GM19468 (cell line): ENCODE results near the gene TAMALIN.

Experiments used
- ATAC-seq: cut with Tn5 transposase; IDR thresholded peaks from one replicate; pipeline ENCODE4 v1.9.1; 2021; ENCODE audit warnings: mild to moderate bottlenecking, moderate library complexity, moderate number of reproducible peaks; ENCODE audit not compliant: unreplicated experiment; ENCODE audit errors: extremely low read depth

Gene TAMALIN

DNA sequence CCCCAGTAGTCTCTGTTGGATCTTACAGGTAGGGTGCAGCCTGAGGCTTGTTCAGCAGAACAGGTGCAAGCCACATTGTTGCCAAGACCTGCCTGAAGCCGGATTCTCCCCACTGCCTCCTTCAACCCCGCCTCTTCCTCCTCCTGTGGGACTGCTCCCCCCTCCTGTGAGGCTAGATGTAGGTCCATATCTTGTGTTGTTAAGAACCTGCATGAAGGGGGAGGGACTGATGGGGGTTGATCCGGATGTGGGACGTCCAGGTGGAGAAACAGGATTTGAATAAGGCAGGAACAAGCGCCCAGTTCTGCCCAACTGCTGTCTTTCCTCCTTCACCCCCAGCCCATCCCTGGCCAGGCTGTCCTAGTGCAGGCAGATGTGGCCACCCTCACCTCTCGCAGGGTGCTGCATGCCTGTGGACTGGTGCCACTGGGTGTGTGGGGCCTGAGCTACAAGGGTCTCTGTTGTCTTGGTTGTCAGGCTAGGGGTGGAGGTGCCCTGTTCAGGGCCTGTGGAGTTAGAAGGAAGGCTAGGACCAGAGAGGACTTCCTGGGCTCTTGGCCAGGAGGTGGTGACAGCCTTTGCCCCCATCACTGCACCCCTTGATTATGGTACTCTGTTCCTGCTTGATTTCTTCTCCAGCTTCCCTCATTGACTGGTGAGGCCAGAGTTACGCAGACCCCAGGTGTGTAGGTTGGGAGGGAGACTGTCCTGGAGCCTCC, 45.9 kb downstream of the TAMALIN start:
- ATAC-seq, result no peak

- ATAC-seq, result no peak
Observed at GRCh38 chr12:52053536-52054209, 46.9 kb downstream of the TAMALIN start.

DNA sequence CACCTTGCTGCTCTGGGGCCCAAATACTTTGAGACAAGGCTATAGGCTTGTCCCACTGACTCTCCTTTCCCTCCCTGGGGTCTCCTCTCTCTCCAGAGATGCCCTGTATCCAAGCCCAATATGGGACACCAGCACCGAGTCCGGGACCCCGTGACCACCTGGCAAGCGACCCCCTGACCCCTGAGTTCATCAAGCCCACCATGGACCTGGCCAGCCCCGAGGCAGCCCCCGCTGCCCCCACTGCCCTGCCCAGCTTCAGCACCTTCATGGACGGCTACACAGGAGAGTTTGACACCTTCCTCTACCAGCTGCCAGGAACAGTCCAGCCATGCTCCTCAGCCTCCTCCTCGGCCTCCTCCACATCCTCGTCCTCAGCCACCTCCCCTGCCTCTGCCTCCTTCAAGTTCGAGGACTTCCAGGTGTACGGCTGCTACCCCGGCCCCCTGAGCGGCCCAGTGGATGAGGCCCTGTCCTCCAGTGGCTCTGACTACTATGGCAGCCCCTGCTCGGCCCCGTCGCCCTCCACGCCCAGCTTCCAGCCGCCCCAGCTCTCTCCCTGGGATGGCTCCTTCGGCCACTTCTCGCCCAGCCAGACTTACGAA, 47.6 kb downstream of the TAMALIN start:
- ATAC-seq, result no peak

DNA sequence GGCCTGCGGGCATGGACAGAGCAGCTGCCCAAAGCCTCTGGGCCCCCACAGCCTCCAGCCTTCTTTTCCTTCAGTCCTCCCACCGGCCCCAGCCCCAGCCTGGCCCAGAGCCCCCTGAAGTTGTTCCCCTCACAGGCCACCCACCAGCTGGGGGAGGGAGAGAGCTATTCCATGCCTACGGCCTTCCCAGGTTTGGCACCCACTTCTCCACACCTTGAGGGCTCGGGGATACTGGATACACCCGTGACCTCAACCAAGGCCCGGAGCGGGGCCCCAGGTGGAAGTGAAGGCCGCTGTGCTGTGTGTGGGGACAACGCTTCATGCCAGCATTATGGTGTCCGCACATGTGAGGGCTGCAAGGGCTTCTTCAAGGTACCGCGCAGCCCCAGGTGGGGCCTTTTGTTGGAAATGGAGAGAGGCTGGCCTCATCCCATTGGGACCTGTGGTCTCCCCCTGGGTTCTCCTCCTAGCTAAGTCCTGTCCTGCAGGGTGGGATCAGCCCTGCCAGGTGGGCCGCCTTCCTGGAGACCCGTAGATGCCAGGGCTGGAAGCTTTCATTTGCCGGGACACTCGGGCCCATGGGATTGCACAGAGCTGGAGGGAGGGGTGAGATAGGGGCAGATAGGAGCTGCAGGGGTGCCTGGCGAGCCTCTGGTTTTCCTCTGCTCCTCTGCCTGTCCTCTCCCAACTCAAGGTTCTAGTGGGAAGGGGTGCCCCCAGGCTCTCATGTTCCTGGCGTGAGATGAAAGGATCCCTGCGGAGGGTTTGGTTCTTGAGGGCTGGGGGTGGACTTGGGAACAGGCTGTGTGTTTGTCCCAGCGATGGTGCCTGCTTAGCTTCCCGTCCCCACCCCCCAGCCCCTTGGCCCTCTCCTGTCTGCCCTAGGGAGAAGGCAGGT, 48.3 kb downstream of the TAMALIN start:
- no peak for ATAC-seq

DNA sequence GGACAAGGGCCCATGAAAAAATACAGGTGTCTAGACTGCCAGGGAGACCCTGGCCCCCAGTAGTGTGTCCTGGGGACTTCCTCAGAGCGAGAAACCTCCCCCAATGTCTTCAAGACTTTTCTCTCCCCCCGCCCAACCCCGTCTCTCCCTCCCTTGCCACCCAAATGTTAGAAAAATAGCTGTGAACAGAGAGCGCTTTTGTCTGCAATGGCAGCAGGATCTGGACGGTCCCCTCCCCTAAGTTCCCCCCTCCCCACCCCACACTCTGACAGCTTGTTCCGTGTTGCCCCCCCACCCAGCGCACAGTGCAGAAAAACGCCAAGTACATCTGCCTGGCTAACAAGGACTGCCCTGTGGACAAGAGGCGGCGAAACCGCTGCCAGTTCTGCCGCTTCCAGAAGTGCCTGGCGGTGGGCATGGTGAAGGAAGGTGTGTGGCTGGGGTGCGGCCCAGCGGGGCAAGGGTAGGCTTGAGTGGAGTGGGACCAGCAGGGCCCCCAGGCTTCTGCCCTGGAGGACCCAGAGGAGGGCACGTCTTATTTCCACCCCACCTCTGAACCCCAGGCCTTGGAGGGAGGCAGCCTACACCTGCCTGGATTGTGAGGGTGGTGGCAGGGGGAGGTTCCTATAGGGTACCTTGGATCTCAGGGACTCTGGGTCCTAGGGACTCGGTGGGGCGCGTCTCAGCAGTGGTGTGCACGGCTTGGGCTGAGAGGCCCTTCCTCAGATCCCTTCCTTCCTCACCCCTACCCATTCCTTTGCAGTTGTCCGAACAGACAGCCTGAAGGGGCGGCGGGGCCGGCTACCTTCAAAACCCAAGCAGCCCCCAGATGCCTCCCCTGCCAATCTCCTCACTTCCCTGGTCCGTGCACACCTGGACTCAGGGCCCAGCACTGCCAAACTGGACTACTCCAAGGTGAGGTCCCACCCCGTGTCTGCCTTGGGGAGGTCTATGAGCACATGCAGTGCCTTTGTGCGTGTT, 49.3 kb downstream of the TAMALIN start:
- no peak for ATAC-seq

DNA sequence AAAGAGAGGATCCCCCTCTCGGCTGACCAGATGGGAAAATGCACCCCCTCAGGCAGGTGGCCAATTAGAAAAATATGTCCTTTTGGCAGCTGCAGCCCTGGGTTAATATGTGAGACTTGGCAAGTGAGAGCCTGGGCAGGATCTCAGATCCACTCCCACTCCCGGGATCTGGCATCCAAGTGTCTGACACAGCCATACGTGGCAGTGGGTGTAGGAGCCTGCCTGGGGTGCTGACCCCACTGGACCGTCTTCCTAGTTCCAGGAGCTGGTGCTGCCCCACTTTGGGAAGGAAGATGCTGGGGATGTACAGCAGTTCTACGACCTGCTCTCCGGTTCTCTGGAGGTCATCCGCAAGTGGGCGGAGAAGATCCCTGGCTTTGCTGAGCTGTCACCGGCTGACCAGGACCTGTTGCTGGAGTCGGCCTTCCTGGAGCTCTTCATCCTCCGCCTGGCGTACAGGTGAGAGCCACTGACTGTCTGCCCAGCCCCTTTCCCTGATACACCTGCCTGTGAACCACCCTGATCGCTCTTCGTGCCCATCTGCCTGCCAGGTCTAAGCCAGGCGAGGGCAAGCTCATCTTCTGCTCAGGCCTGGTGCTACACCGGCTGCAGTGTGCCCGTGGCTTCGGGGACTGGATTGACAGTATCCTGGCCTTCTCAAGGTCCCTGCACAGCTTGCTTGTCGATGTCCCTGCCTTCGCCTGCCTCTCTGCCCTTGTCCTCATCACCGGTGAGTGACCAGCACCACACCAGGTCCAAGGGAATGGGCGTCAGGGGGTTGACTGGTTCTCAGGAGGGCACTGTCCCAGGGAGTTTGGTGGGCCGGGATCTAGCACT, 50.3 kb downstream of the TAMALIN start:
- no peak for ATAC-seq

GRCh38 chr12:52057638-52058576, 51.2 kb downstream of the TAMALIN start:
- no peak for ATAC-seq

DNA sequence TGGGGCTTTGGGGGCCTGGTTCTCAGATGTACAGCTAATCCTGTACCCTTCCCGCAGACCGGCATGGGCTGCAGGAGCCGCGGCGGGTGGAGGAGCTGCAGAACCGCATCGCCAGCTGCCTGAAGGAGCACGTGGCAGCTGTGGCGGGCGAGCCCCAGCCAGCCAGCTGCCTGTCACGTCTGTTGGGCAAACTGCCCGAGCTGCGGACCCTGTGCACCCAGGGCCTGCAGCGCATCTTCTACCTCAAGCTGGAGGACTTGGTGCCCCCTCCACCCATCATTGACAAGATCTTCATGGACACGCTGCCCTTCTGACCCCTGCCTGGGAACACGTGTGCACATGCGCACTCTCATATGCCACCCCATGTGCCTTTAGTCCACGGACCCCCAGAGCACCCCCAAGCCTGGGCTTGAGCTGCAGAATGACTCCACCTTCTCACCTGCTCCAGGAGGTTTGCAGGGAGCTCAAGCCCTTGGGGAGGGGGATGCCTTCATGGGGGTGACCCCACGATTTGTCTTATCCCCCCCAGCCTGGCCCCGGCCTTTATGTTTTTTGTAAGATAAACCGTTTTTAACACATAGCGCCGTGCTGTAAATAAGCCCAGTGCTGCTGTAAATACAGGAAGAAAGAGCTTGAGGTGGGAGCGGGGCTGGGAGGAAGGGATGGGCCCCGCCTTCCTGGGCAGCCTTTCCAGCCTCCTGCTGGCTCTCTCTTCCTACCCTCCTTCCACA, 52.0 kb downstream of the TAMALIN start:
- ATAC-seq, result no peak

DNA sequence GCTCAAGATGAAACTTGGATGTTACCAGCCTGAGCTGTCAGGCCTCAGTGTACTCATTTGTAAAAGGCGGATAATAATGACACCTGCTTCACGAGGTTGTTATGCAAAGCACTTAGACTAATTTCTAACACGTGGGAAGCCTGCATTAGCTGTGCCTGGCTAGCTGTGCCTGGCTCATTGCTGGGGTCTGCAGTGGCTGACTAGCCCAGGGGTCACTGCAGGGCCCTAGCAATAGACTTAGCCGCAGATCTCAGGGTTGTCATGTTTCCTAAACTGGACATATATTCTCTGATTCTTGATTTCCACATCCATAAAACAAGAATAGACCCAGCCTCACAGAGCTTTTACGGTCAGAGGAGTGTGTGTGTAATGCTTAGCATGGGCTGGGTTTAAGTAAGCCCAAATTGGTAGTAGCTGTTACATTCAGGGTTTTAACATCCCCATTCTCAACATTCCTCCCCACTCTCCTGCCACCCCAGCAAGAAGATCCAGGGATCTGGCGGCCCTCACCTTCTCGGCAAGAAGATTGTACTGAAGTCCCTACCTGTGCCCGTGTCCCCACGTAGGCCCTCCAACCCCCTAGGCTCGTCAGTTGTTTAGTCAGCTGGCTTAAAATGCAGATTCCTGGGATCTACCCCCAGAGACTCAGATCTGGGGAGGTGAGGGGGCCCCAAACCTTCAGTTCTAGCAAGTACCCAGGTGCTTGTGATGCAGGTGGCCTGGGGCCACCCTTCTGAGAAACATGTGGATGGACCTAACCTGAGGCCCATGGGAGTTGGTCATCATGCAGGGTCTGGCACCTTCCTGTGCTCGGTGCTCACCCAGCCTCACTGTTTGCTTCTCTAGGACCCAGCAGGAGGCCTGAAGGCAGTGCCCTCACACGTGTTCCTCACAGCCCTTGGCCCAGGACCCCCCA, 53.1 kb downstream of the TAMALIN start:
- ATAC-seq, result no peak

DNA sequence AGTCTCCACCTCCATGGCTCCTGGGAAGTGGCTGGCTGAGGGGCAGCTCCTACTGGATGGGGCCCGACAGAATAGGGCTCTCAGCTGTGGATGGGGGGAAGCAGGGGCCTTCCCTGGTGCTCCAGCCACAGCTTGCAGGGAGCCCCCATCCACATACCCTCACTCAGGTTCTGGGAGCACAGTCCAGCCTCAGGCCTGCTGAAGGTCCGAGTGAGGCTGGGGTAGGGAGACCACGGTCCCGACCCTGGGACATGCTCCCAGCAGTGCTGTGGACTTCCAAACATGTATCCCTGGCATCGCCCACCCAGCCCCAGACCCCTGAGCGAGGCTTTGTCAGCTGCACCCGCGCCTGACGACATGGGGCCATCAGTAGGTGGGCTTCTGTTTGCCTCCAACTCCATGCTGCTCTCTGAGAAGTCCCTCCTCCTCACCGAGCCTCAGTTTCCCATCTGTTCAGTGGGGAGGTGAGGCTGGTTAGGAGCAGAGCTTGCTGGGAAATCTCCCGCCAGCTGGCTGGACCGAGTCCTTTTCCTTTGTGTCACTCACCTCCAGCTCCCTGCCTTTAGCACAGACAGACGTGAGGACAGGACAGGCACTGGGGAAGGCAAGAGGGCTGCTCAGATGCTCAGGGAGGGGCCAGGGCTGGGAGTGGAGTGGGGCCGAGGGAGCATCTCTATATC, 53.9 kb downstream of the TAMALIN start:
- ATAC-seq, result no peak

- ATAC-seq, result no peak
Observed at GRCh38 chr12:52061470-52062166, 54.9 kb downstream of the TAMALIN start.

DNA sequence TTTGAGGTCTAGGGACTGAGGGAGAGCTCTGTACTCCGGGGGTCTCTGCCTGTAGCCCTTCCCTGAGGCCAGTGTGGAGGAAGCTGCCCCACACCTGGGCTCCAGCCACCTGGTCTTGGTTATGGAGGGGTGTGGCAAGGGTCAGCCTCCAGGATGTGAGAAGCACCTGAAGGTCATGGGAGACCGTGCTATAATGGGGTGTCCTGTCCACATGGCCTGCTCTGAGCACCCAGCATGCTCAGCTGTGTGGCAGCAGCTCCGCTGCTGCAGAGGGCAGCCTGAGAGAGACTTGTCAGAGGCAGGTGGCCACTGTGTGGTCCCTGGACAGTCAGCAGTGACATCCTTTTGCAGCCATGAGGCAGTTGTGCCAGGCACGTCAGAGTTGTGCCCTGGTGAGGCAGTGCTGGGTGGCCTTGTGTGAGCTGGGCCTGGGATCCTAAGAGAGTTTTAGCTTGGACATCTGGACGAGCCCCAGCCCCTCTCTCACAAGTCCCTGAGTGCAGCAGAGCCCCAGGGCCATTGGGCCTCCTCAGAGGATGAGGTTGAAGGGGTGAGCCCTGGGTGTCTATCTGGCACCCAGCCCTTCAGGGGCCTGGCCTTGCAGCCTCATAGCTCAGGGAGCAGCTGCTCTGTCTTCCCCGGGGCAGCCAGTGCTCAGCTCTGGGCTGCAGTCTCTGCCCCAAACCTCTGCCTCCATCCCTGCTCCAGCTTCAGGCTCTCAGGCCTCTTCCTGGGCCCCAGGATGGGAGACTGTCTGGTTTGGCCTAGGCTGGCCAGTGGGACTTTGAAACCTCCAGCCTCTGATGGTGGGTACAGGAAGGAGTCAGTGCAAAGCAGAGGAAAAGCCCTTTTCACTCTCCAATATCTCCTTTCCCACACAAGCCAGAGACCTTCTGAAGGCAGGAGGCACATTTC, 55.7 kb downstream of the TAMALIN start:
- ATAC-seq, result no peak

GRCh38 chr12:52063082-52063924, 56.6 kb downstream of the TAMALIN start:
- no peak for ATAC-seq
